ENCODE data around the gene TMEM91.
"Not testable (repeated sequence)": the region's sequence is repeated elsewhere in the genome, so short reads cannot be mapped to it uniquely, and the experiment has no call there.

TMEM91 gene

GRCh38 chr19:41376241-41376997 is at the start of gene TMEM91:
Gene TMEM91 (plus strand): TSS chr19:41376533. CDS start chr19:41378310, 1,777 bp downstream.
- DNase-seq, result no peak

- peak; percentile 41 for DNase-seq
These were observed 49.2 kb upstream of the TMEM91 start for GRCh38 chr19:41327076-41327575.

- peak; percentile 74 for DNase-seq
These were observed 48.7 kb upstream of the TMEM91 start for GRCh38 chr19:41327576-41328156.

GRCh38 chr19:41328157-41328841 is 48.0 kb upstream of the TMEM91 start:
- DNase-seq, result peak; percentile 16

- DNase-seq, result no peak
These were observed 47.5 kb upstream of the TMEM91 start for GRCh38 chr19:41328842-41329225.

- no peak for DNase-seq
These were observed 45.9 kb upstream of the TMEM91 start for GRCh38 chr19:41330481-41330880.

GRCh38 chr19:41330946-41331678 is 45.2 kb upstream of the TMEM91 start:
- no peak for DNase-seq

- no peak for DNase-seq
These were observed 44.3 kb upstream of the TMEM91 start for GRCh38 chr19:41332000-41332399.

- DNase-seq, result no peak
These were observed 43.9 kb upstream of the TMEM91 start for GRCh38 chr19:41332468-41332867.

- DNase-seq, result no peak
These were observed 41.5 kb upstream of the TMEM91 start for GRCh38 chr19:41334793-41335192.

GRCh38 chr19:41335467-41335866 is 40.9 kb upstream of the TMEM91 start:
- DNase-seq, result no peak

- no peak for DNase-seq
These were observed 36.4 kb upstream of the TMEM91 start for GRCh38 chr19:41339936-41340335.

- DNase-seq, result no peak
These were observed 34.5 kb upstream of the TMEM91 start for GRCh38 chr19:41341669-41342490.

GRCh38 chr19:41344162-41344561 is 32.2 kb upstream of the TMEM91 start:
- DNase-seq, result no peak

- not testable (repeated sequence) for DNase-seq
These were observed 29.4 kb upstream of the TMEM91 start for GRCh38 chr19:41346916-41347315.

GRCh38 chr19:41350735-41351338 is 25.5 kb upstream of the TMEM91 start:
- peak; percentile 86 for DNase-seq

GRCh38 chr19:41351339-41352245 is 24.7 kb upstream of the TMEM91 start:
- peak; percentile 73 for DNase-seq

GRCh38 chr19:41352279-41352608 is 24.1 kb upstream of the TMEM91 start:
- DNase-seq, result no peak

- peak; percentile 75 for DNase-seq
These were observed 23.5 kb upstream of the TMEM91 start for GRCh38 chr19:41352609-41353465.
